HG03066 (cell line): Measurements from ENCODE around the gene PACSIN3.
"Not testable (repeated sequence)": the region's sequence is repeated elsewhere in the genome, so short reads cannot be mapped to it uniquely, and the experiment has no call there.

Source experiments
- ATAC-seq: cut with Tn5 transposase; IDR thresholded peaks from one replicate; pipeline ENCODE4 v1.9.1; 2021; ENCODE audit warnings: low read depth; ENCODE audit not compliant: unreplicated experiment

The PACSIN3 gene

GRCh38 chr11:47186076-47186699, at the start of gene PACSIN3:
PACSIN3 (minus strand) TSS chr11:47186434; CDS start chr11:47182727, 3,707 bp downstream.
- ATAC-seq, result no peak

- no peak for ATAC-seq
Measured at GRCh38 chr11:47235163-47235562, 48.9 kb upstream of the PACSIN3 start.

GRCh38 chr11:47234669-47235100, 48.5 kb upstream of the PACSIN3 start:
- ATAC-seq, result no peak

- ATAC-seq, result no peak
Measured at GRCh38 chr11:47233989-47234668, 47.9 kb upstream of the PACSIN3 start.

- no peak for ATAC-seq
Measured at GRCh38 chr11:47233051-47233450, 46.8 kb upstream of the PACSIN3 start.

GRCh38 chr11:47229161-47229560, 42.9 kb upstream of the PACSIN3 start:
- no peak for ATAC-seq

- ATAC-seq, result peak; percentile 83
Measured at GRCh38 chr11:47225552-47226400, 39.5 kb upstream of the PACSIN3 start.

GRCh38 chr11:47222696-47223095, 36.5 kb upstream of the PACSIN3 start:
- ATAC-seq, result no peak

- no peak for ATAC-seq
Measured at GRCh38 chr11:47220401-47220821, 34.2 kb upstream of the PACSIN3 start.

GRCh38 chr11:47216121-47216798, 30.0 kb upstream of the PACSIN3 start:
- no peak for ATAC-seq

- no peak for ATAC-seq
Measured at GRCh38 chr11:47215366-47215910, 29.2 kb upstream of the PACSIN3 start.

GRCh38 chr11:47213950-47214565, 27.8 kb upstream of the PACSIN3 start:
- ATAC-seq, result peak; percentile 68

GRCh38 chr11:47212938-47213337, 26.7 kb upstream of the PACSIN3 start:
- ATAC-seq, result no peak

- ATAC-seq, result no peak
Measured at GRCh38 chr11:47208628-47209027, 22.4 kb upstream of the PACSIN3 start.

GRCh38 chr11:47208008-47208552, 21.8 kb upstream of the PACSIN3 start:
- ATAC-seq, result not testable (repeated sequence)

- no peak for ATAC-seq
Measured at GRCh38 chr11:47207459-47207858, 21.2 kb upstream of the PACSIN3 start.

GRCh38 chr11:47206577-47206976, 20.3 kb upstream of the PACSIN3 start:
- not testable (repeated sequence) for ATAC-seq

GRCh38 chr11:47204637-47204989, 18.4 kb upstream of the PACSIN3 start:
- ATAC-seq, result no peak

- ATAC-seq, result no peak
Measured at GRCh38 chr11:47202576-47202975, 16.3 kb upstream of the PACSIN3 start.

GRCh38 chr11:47201015-47201414, 14.8 kb upstream of the PACSIN3 start:
- no peak for ATAC-seq
